GM06990 (cell line): ENCODE data around the gene RAB34.
"Not testable (repeated sequence)": the region's sequence is repeated elsewhere in the genome, so short reads cannot be mapped to it uniquely, and the experiment has no call there.

ENCODE experiments used
- DNase-seq: peaks from one replicate; pipeline ENCODE4 v3.0.0-alpha.2; 2011; ENCODE audit not compliant: insufficient read length; ENCODE audit errors: extremely low read depth
- H3K27me3 ChIP-seq: replicated peaks from 2 replicates; pipeline ENCODE4 v1.6.0; 2011; ENCODE audit warnings: low read length; ENCODE audit not compliant: control insufficient read depth, insufficient read depth
- H3K36me3 ChIP-seq: 2 replicates; pipeline ENCODE4 v1.5.1; 2011; ENCODE audit warnings: low read length; ENCODE audit not compliant: control insufficient read depth, insufficient read depth
- H3K4me3 ChIP-seq: replicated peaks from 2 replicates; pipeline ENCODE4 v1.5.1; 2011; ENCODE audit warnings: low read depth, mild to moderate bottlenecking, control low read depth, low read length
- TF ChIP-seq, protein P1 (sequence below): IDR thresholded peaks from 2 replicates; pipeline ENCODE4 v1.5.1; 2011; ENCODE audit warnings: low read length, control low read depth, mild to moderate bottlenecking, inconsistent platforms; ENCODE audit not compliant: insufficient read depth, poor library complexity, severe bottlenecking

Gene RAB34

GRCh38 chr17:28724500-28725165 is 7.0 kb upstream of the RAB34 start:
- no peak for DNase-seq
- TF ChIP-seq, protein P1, sequence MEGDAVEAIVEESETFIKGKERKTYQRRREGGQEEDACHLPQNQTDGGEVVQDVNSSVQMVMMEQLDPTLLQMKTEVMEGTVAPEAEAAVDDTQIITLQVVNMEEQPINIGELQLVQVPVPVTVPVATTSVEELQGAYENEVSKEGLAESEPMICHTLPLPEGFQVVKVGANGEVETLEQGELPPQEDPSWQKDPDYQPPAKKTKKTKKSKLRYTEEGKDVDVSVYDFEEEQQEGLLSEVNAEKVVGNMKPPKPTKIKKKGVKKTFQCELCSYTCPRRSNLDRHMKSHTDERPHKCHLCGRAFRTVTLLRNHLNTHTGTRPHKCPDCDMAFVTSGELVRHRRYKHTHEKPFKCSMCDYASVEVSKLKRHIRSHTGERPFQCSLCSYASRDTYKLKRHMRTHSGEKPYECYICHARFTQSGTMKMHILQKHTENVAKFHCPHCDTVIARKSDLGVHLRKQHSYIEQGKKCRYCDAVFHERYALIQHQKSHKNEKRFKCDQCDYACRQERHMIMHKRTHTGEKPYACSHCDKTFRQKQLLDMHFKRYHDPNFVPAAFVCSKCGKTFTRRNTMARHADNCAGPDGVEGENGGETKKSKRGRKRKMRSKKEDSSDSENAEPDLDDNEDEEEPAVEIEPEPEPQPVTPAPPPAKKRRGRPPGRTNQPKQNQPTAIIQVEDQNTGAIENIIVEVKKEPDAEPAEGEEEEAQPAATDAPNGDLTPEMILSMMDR = no peak
- Histone ChIP-seq H3K36me3 (peaks cover 22% of the 10 kb centered on the region), H3K27me3 (no peaks in the 10 kb centered on the region), H3K4me3 (peak overlapping the region; percentile 66)

DNA sequence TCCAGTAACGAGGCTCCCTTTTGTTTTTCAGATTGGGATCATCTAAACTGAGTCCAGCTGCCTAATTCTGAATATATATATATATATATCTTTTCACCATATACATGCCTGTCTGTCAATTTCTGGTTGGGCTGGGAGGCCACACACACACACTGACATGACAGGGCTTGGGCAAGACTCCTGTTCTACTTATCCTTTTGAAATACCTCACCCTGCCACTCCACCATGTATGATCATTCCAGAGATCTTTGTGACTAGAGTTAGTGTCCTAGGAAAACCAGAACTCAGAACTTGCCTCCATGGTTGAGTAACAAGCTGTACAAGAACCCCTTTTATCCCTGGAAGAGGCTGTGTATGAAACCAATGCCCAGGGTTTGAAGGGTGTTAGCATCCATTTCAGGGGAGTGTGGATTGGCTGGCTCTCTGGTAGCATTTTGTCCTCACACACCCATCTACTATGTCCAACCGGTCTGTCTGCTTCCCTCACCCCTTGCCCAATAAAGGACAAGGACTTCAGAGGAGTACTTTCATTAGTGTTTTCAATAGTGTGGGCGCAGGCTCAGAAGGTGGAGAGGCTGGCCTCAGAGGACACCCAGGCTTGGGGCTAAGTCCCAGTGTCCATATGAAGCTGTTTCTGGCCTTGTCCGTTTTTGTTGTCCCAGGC is 6.3 kb upstream of the RAB34 start:
- H3K4me3 ChIP-seq = peak overlapping the region; percentile 66

GRCh38 chr17:28723159-28723835 is 5.6 kb upstream of the RAB34 start:
- no peak for DNase-seq
- Histone ChIP-seq H3K27me3 (no peaks in the 10 kb centered on the region), H3K4me3 (peak overlapping the region; percentile 99), H3K36me3 (peaks cover 22% of the 10 kb centered on the region)
- TF ChIP-seq, protein P1 = no peak

More for the DNA sequence above, 6.3 kb upstream of the RAB34 start:
- H3K27me3 ChIP-seq, DNase-seq: not testable (repeated sequence)
- peaks cover 22% of the 10 kb centered on the region for H3K36me3 ChIP-seq

- TF ChIP-seq, protein P1 = no peak
- H3K27me3 ChIP-seq = no peaks in the 10 kb centered on the region; the same call in 1 of the 2 replicates
- H3K4me3 ChIP-seq = peak overlapping the region; percentile 99
- no peak for DNase-seq
- peaks cover 22% of the 10 kb centered on the region for H3K36me3 ChIP-seq
Measured at GRCh38 chr17:28722417-28723158, 4.9 kb upstream of the RAB34 start.

- not testable (repeated sequence) for DNase-seq, H3K27me3 ChIP-seq
- H3K4me3 ChIP-seq = peak overlapping the region; percentile 99
- peaks cover 22% of the 10 kb centered on the region for H3K36me3 ChIP-seq
Measured at GRCh38 chr17:28720997-28721329, 3.3 kb upstream of the RAB34 start.

DNA sequence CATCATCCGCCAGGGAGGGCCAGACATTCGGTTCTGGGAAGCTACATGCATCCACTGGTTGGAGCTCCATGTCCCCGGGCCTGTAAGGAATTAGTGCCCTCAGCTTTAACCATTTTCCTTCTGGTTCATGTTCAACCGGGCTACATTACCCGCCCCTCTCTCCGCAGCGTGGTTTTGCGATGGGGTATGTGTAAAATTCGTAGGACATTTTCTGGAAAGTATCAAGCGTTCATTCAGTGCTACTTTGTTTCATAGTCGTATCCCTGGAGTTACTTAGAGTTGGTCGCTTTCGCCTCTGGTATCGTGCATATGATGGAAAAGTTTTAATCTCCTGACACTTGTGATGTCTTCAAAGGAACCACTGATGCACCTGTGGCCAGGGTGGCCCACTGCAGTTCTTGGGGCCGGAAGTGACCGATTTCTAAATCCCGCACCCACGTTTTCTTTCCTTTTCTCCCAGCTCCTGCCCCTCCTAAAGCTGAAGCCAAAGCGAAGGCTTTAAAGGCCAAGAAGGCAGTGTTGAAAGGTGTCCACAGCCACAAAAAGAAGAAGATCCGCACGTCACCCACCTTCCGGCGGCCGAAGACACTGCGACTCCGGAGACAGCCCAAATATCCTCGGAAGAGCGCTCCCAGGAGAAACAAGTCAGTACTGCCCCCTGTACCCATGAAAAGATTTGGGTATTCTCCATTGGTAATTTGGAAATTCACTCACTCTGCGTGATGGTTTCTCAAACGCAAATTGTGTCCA is 2.8 kb upstream of the RAB34 start:
- peaks cover 22% of the 10 kb centered on the region for H3K36me3 ChIP-seq
- DNase-seq = no peak
- peak overlapping the region; percentile 99 for H3K4me3 ChIP-seq

More for the DNA sequence above, 2.8 kb upstream of the RAB34 start:
- no peaks in the 10 kb centered on the region; the same call in 1 of the 2 replicates for H3K27me3 ChIP-seq
- TF ChIP-seq, protein P1 = no peak
